ENCODE results near the gene PEX11B. TPM values are rescaled to one million over a fixed set of nuclear protein-coding genes. Genes with fewer than 3 reads are reported as not detected.

Gene PEX11B
- polyA plus RNA-seq, 1 donor (not counting 4 experiments of a cell fraction or from before 2014, with no cell fraction given), result 97.7 TPM

- TF ChIP-seq CTCF (optimal IDR thresholded peaks at IDR 0.05 in 1 of 3, IDR thresholded peaks at IDR 0.05 in 1 of 3, conservative IDR thresholded peaks at IDR 0.05 in 1 of 3; ENCODE audit: extremely low read depth in 1 of 3, insufficient read depth in 2 of 3, low read length in 3 of 3), result no peak
- no peak for TF ChIP-seq EZH2 (IDR thresholded peaks at IDR 0.05; ENCODE audit: low read length)
- Histone ChIP-seq H3K9ac (ENCODE audit: control insufficient read depth, extremely low read depth, insufficient read depth, low read length) (peak overlapping the region; percentile 80), H3K27ac (ENCODE audit: control insufficient read depth, insufficient read depth, low read length) (peak overlapping the region; percentile 45), H3K4me3 (ENCODE audit: control insufficient read depth in 2 of 3, extremely low read depth in 1 of 3, insufficient read depth in 2 of 3, low read depth in 1 of 3, low read length in 3 of 3) (peak overlapping the region; percentile 66 to 82 (median 74)), H3K9me1 (ENCODE audit: control insufficient read depth, extremely low read depth, insufficient read depth, low read length) (no peaks in the 10 kb centered on the region), H3K9me3 (ENCODE audit: control insufficient read depth, low read depth, low read length) (no peaks in the 10 kb centered on the region), H4K20me1 (ENCODE audit: control insufficient read depth, extremely low read depth, insufficient read depth, low read length) (no peaks in the 10 kb centered on the region), H3K36me3 (ENCODE audit: control insufficient read depth in 2 of 2, extremely low read depth in 1 of 2, insufficient read depth in 2 of 2, low read length in 2 of 2) (no peaks in the 10 kb centered on the region), H3K4me1 (ENCODE audit: control insufficient read depth, extremely low read depth, insufficient read depth, low read length) (peaks cover 29% of the 10 kb centered on the region), H3K4me2 (ENCODE audit: control insufficient read depth, extremely low read depth, insufficient read depth, low read depth, low read length) (peak overlapping the region; percentile 98), H3K27me3 (ENCODE audit: control insufficient read depth, extremely low read depth, insufficient read depth, low read length) (no peaks in the 10 kb centered on the region), H3K79me2 (ENCODE audit: control insufficient read depth, insufficient read depth, low read length) (peaks cover 12% of the 10 kb centered on the region), H2AFZ (ENCODE audit: control insufficient read depth, low read length) (peak overlapping the region; percentile 88)
- dilution Hi-C loops (cut with MboI; ENCODE audit: extremely low pct_ligation_motif_present, low sequenced_read_pairs), result no loop called here
- FAIRE-seq (no peak), DNase-seq (ENCODE audit: low read depth, low spot score) (no peak)
Measured at GRCh38 chr1:145956361-145956760, 37.8 kb upstream of the PEX11B start.

- H3K4me2 ChIP-seq (ENCODE audit: control insufficient read depth, extremely low read depth, insufficient read depth, low read depth, low read length), result no peak overlapping the region
- no peaks in the 10 kb centered on the region for H3K9me1 ChIP-seq (ENCODE audit: control insufficient read depth, extremely low read depth, insufficient read depth, low read length)
- H3K4me1 ChIP-seq (ENCODE audit: control insufficient read depth, extremely low read depth, insufficient read depth, low read length), result peaks cover 20% of the 10 kb centered on the region
- no peak overlapping the region for H3K27ac ChIP-seq (ENCODE audit: control insufficient read depth, insufficient read depth, low read length)
- H3K9me3 ChIP-seq (ENCODE audit: control insufficient read depth, low read depth, low read length), result no peaks in the 10 kb centered on the region
- H3K9ac ChIP-seq (ENCODE audit: control insufficient read depth, extremely low read depth, insufficient read depth, low read length), result no peak overlapping the region
- DNase-seq (ENCODE audit: low read depth, low spot score), result no peak
- H3K4me3 ChIP-seq (ENCODE audit: control insufficient read depth in 2 of 3, extremely low read depth in 1 of 3, insufficient read depth in 2 of 3, low read depth in 1 of 3, low read length in 3 of 3), result no peak overlapping the region
- FAIRE-seq, result no peak
- H2AFZ ChIP-seq (ENCODE audit: control insufficient read depth, low read length), result no peak overlapping the region
- no peaks in the 10 kb centered on the region for H4K20me1 ChIP-seq (ENCODE audit: control insufficient read depth, extremely low read depth, insufficient read depth, low read length)
- TF ChIP-seq EZH2 (IDR thresholded peaks at IDR 0.05; ENCODE audit: low read length) (no peak), CTCF (optimal IDR thresholded peaks at IDR 0.05 in 1 of 3, IDR thresholded peaks at IDR 0.05 in 1 of 3, conservative IDR thresholded peaks at IDR 0.05 in 1 of 3; ENCODE audit: extremely low read depth in 1 of 3, insufficient read depth in 2 of 3, low read length in 3 of 3) (no peak)
- no peaks in the 10 kb centered on the region for H3K27me3 ChIP-seq (ENCODE audit: control insufficient read depth, extremely low read depth, insufficient read depth, low read length)
- peaks cover 12% of the 10 kb centered on the region for H3K79me2 ChIP-seq (ENCODE audit: control insufficient read depth, insufficient read depth, low read length)
- no peaks in the 10 kb centered on the region for H3K36me3 ChIP-seq (ENCODE audit: control insufficient read depth in 2 of 2, extremely low read depth in 1 of 2, insufficient read depth in 2 of 2, low read length in 2 of 2)
- dilution Hi-C loops (cut with MboI; ENCODE audit: extremely low pct_ligation_motif_present, low sequenced_read_pairs), result no loop called here
Measured at GRCh38 chr1:145955436-145955835, 36.9 kb upstream of the PEX11B start.
